Measurements from ENCODE around the gene KCTD17.
"Not testable (repeated sequence)": the region's sequence is repeated elsewhere in the genome, so short reads cannot be mapped to it uniquely, and the experiment has no call there.

KCTD17 gene

GRCh38 chr22:37061611-37062375, 10.3 kb downstream of the KCTD17 start:
- no peak for DNase-seq

- DNase-seq = no peak
Measured at GRCh38 chr22:37062376-37062675, 10.8 kb downstream of the KCTD17 start.

GRCh38 chr22:37062702-37063381, 11.3 kb downstream of the KCTD17 start:
- no peak for DNase-seq

- no peak for DNase-seq
Measured at GRCh38 chr22:37063431-37064420, 12.2 kb downstream of the KCTD17 start.

- DNase-seq = no peak
Measured at GRCh38 chr22:37064553-37064952, 13.0 kb downstream of the KCTD17 start.

- DNase-seq = no peak
Measured at GRCh38 chr22:37065180-37065579, 13.6 kb downstream of the KCTD17 start.

- DNase-seq = no peak
Measured at GRCh38 chr22:37065961-37066360, 14.4 kb downstream of the KCTD17 start.

- no peak for DNase-seq
Measured at GRCh38 chr22:37067428-37067827, 15.9 kb downstream of the KCTD17 start.

- DNase-seq = no peak
Measured at GRCh38 chr22:37068859-37069258, 17.3 kb downstream of the KCTD17 start.

GRCh38 chr22:37069319-37069718, 17.8 kb downstream of the KCTD17 start:
- no peak for DNase-seq

- no peak for DNase-seq
Measured at GRCh38 chr22:37069719-37070118, 18.2 kb downstream of the KCTD17 start.

GRCh38 chr22:37070334-37070733, 18.8 kb downstream of the KCTD17 start:
- no peak for DNase-seq

GRCh38 chr22:37070744-37071143, 19.2 kb downstream of the KCTD17 start:
- no peak for DNase-seq

GRCh38 chr22:37071850-37072592, 20.5 kb downstream of the KCTD17 start:
- DNase-seq = not testable (repeated sequence)

GRCh38 chr22:37072673-37073072, 21.1 kb downstream of the KCTD17 start:
- no peak for DNase-seq

- DNase-seq = no peak
Measured at GRCh38 chr22:37074537-37074936, 23.0 kb downstream of the KCTD17 start.

GRCh38 chr22:37075046-37075445, 23.5 kb downstream of the KCTD17 start:
- DNase-seq = no peak

- DNase-seq = no peak
Measured at GRCh38 chr22:37075822-37076433, 24.4 kb downstream of the KCTD17 start.

- peak; percentile 55 to 80 (median 72) for DNase-seq
Measured at GRCh38 chr22:37077802-37078448, 26.4 kb downstream of the KCTD17 start.

- no peak for DNase-seq
Measured at GRCh38 chr22:37079158-37079557, 27.6 kb downstream of the KCTD17 start.

GRCh38 chr22:37079668-37080171, 28.2 kb downstream of the KCTD17 start:
- DNase-seq = peak; percentile 64 to 86 (median 74)
